ENCODE measurements around the gene TMEM150B. TPM values are rescaled to one million over a fixed set of nuclear protein-coding genes. Genes with fewer than 3 reads are reported as not detected.

TMEM150B gene
- polyA plus RNA-seq, 1 of the 3 experiments (the other 2 are of a cell fraction), result not detected

- Histone ChIP-seq H3K9ac (no peak within 1 kb of the TSS), H3K79me2 (ENCODE audit: insufficient read depth) (no peaks in the 10 kb centered on the region), H3K36me3 (replicated peaks in 1 of 2; ENCODE audit: control insufficient read depth in 1 of 2, insufficient read depth in 2 of 2, low read length in 1 of 2) (peaks cover 0 to 4% of the 10 kb centered on the region in 2 experiments), H4K20me1 (ENCODE audit: insufficient read depth) (no peaks in the 10 kb centered on the region), H2AFZ (ENCODE audit: low read depth) (no peak within 1 kb of the TSS), H3K9me3 (no peaks in the 10 kb centered on the region), H3K27me3 (ENCODE audit: insufficient read depth) (no peaks in the 10 kb centered on the region), H3K4me1 (ENCODE audit: control insufficient read depth in 1 of 2, insufficient read depth in 2 of 2, low read depth in 1 of 2, low read length in 1 of 2) (peaks cover 0 to 4% of the 10 kb centered on the region in 2 experiments; a peak in 1 of 4 replicates), H3K27ac (ENCODE audit: low read depth in 2 of 2, low read length in 1 of 2) (no peak within 1 kb of the TSS), H3K4me2 (no peak within 1 kb of the TSS), H3K9me2 (no peaks in the 10 kb centered on the region), H3K4me3 (ENCODE audit: low read depth in 2 of 2, low read length in 1 of 2) (no peak within 1 kb of the TSS), H3F3A (replicated peaks; ENCODE audit: insufficient read depth) (peaks cover 8% of the 10 kb centered on the region)
- POLR2A ChIA-PET, result no interaction called here
- DNase-seq, result no peak
- WGBS (ENCODE audit: low lambda C conversion rate), result 88% methylated on average over 13 of the region's 27 CpGs
- TF ChIP-seq RCOR1 (IDR thresholded peaks at IDR 0.05; ENCODE audit: low read length) (no peak), SIN3A (IDR thresholded peaks at IDR 0.05; ENCODE audit: borderline replicate concordance, low read depth, low read length) (no peak), MXI1 (IDR thresholded peaks at IDR 0.05; ENCODE audit: low read depth, low read length) (no peak), TAF1 (IDR thresholded peaks at IDR 0.05; ENCODE audit: borderline replicate concordance, low read depth, low read length) (no peak), USF1 (IDR thresholded peaks at IDR 0.05; ENCODE audit: borderline replicate concordance, low read depth) (no peak), RAD21 (IDR thresholded peaks at IDR 0.05; ENCODE audit: low read length) (no peak), PBX3 (IDR thresholded peaks at IDR 0.05) (no peak), NRF1 (IDR thresholded peaks at IDR 0.05; ENCODE audit: low read depth, low read length) (no peak), FOXJ3 (CRISPR knock-in tag; IDR thresholded peaks at IDR 0.05) (no peak)
- CTCF ChIA-PET, result interaction anchor here (1.2 to 2.0 kb wide), 2 partner anchors 61 to 221 kb away, joined by 4 to 8 read pairs; no protein-coding TSS in a partner anchor
Measured at GRCh38 chr19:55362990-55363716, 38.0 kb upstream of the TMEM150B start, which contains the start of gene GARIN5B. GARIN5B (minus strand) TSS chr19:55363260; CDS start chr19:55363066, 194 bp downstream.

GRCh38 chr19:55362174-55362989, 37.2 kb upstream of the TMEM150B start:
- POLR2A ChIA-PET, result interaction anchor here (1.4 kb wide), 1 partner anchor 45 kb away, joined by 5 read pairs; the partner anchor contains the start of gene UBE2S
- no peak for DNase-seq
- Histone ChIP-seq H3F3A (replicated peaks; ENCODE audit: insufficient read depth) (peaks cover 8% of the 10 kb centered on the region), H3K4me1 (ENCODE audit: control insufficient read depth in 1 of 2, insufficient read depth in 2 of 2, low read depth in 1 of 2, low read length in 1 of 2) (peaks cover 0 to 4% of the 10 kb centered on the region in 2 experiments; a peak in 1 of 4 replicates), H3K27ac (ENCODE audit: low read depth in 2 of 2, low read length in 1 of 2) (no peak overlapping the region), H3K27me3 (ENCODE audit: insufficient read depth) (no peaks in the 10 kb centered on the region), H3K9ac (no peak overlapping the region), H3K9me3 (no peaks in the 10 kb centered on the region), H3K9me2 (no peaks in the 10 kb centered on the region), H3K4me2 (no peak overlapping the region), H3K4me3 (ENCODE audit: low read depth in 2 of 2, low read length in 1 of 2) (no peak overlapping the region), H3K36me3 (replicated peaks in 1 of 2; ENCODE audit: control insufficient read depth in 1 of 2, insufficient read depth in 2 of 2, low read length in 1 of 2) (peaks cover 0 to 4% of the 10 kb centered on the region in 2 experiments), H2AFZ (ENCODE audit: low read depth) (no peak overlapping the region), H3K79me2 (ENCODE audit: insufficient read depth) (no peaks in the 10 kb centered on the region), H4K20me1 (ENCODE audit: insufficient read depth) (no peaks in the 10 kb centered on the region)
- 85% methylated on average over 28 of the region's 38 CpGs for WGBS (ENCODE audit: low lambda C conversion rate)
- CTCF ChIA-PET, result interaction anchor here (0.6 to 2.0 kb wide), 3 partner anchors 22 to 221 kb away, joined by 3 to 8 read pairs (median 4); partner anchors contain the start of gene TMEM238
- TF ChIP-seq CTCF (IDR thresholded peaks at IDR 0.05) (no peak), SMC3 (IDR thresholded peaks at IDR 0.05; ENCODE audit: low read depth, low read length) (no peak), FOXJ3 (CRISPR knock-in tag; IDR thresholded peaks at IDR 0.05) (no peak), JUND (IDR thresholded peaks at IDR 0.05) (no peak), TEAD4 (IDR thresholded peaks at IDR 0.05; ENCODE audit: borderline replicate concordance, insufficient read depth) (no peak), IRF3 (IDR thresholded peaks at IDR 0.05; ENCODE audit: low read depth, low read length) (no peak), FOSL2 (IDR thresholded peaks at IDR 0.05; ENCODE audit: borderline replicate concordance, low read depth) (no peak), RFX5 (IDR thresholded peaks at IDR 0.05; ENCODE audit: low read length) (no peak), TAF1 (IDR thresholded peaks at IDR 0.05; ENCODE audit: borderline replicate concordance, low read depth, low read length) (no peak), GATA2 (CRISPR knock-in tag; IDR thresholded peaks at IDR 0.05) (no peak)
